Trophoblast cell (in vitro differentiated cells and primary cell): ENCODE measurements around the gene GRB10.

Experiments used
- DNase-seq, 2 donors: peaks; one replicate each; pipeline ENCODE4 v3.0.0-alpha.2; 2016
- H2AFZ ChIP-seq: 2 replicates; pipeline ENCODE4 v1.6.1; 2013; ENCODE audit warnings: low read length, moderate library complexity, mild to moderate bottlenecking; ENCODE audit not compliant: insufficient read depth, poor library complexity
- H2AK5ac ChIP-seq: 2 replicates; pipeline ENCODE4 v1.6.1; 2013; ENCODE audit warnings: mild to moderate bottlenecking, low read length
- H2BK120ac ChIP-seq: 2 replicates; pipeline ENCODE4 v1.6.1; 2013; ENCODE audit warnings: low read length, mild to moderate bottlenecking, moderate library complexity; ENCODE audit not compliant: insufficient read depth, poor library complexity
- H2BK12ac ChIP-seq: 2 replicates; pipeline ENCODE4 v1.6.1; 2013; ENCODE audit warnings: mild to moderate bottlenecking, low read length, moderate library complexity
- H2BK5ac ChIP-seq: 2 replicates; pipeline ENCODE4 v1.6.1; 2013; ENCODE audit warnings: low read length, low read depth, moderate library complexity, mild to moderate bottlenecking; ENCODE audit not compliant: poor library complexity
- H3K14ac ChIP-seq: 2 replicates; pipeline ENCODE4 v1.6.1; 2013; ENCODE audit warnings: mild to moderate bottlenecking, low read length
- H3K18ac ChIP-seq: 2 replicates; pipeline ENCODE4 v1.6.1; 2013; ENCODE audit warnings: mild to moderate bottlenecking, low read length
- H3K23ac ChIP-seq: 2 replicates; pipeline ENCODE4 v1.6.1; 2013; ENCODE audit warnings: low read length
- H3K27ac ChIP-seq: 2 replicates; pipeline ENCODE4 v1.5.1; 2013; ENCODE audit warnings: low read depth, mild to moderate bottlenecking, inconsistent platforms, low read length, moderate library complexity
- H3K27me3 ChIP-seq: 2 replicates; pipeline ENCODE4 v1.6.1; 2013; ENCODE audit warnings: inconsistent platforms, mild to moderate bottlenecking, low read length, moderate library complexity; ENCODE audit not compliant: insufficient read depth
- H3K36me3 ChIP-seq, 2 experiments: 1 replicate in 1 of 2; 2 replicates in 1 of 2; pipeline ENCODE4 v1.6.1; 2013; ENCODE audit warnings: low read length in 2 of 2, mild to moderate bottlenecking in 2 of 2, moderate library complexity in 1 of 2; ENCODE audit not compliant: insufficient read depth in 2 of 2, control insufficient read depth in 1 of 2
- H3K4ac ChIP-seq: 2 replicates; pipeline ENCODE4 v1.6.1; 2013; ENCODE audit warnings: low read depth, mild to moderate bottlenecking, low read length, moderate library complexity
- H3K4me1 ChIP-seq, 2 experiments: 1 replicate in 1 of 2; 2 replicates in 1 of 2; pipeline ENCODE4 v1.6.1; 2013; ENCODE audit warnings: low read length in 2 of 2, mild to moderate bottlenecking in 2 of 2, moderate library complexity in 1 of 2; ENCODE audit not compliant: insufficient read depth in 2 of 2, control insufficient read depth in 1 of 2
- H3K4me2 ChIP-seq: 2 replicates; pipeline ENCODE4 v1.6.1; 2013; ENCODE audit warnings: inconsistent platforms, mild to moderate bottlenecking, low read length, moderate library complexity
- H3K4me3 ChIP-seq: 2 replicates; pipeline ENCODE4 v1.5.1; 2013; ENCODE audit warnings: mild to moderate bottlenecking, low read depth, low read length, inconsistent platforms
- H3K79me1 ChIP-seq: one replicate; pipeline ENCODE4 v1.6.1; 2013; ENCODE audit warnings: low read length
- H3K79me2 ChIP-seq: 2 replicates; pipeline ENCODE4 v1.6.1; 2013; ENCODE audit warnings: low read length, mild to moderate bottlenecking; ENCODE audit not compliant: control insufficient read depth, insufficient read depth, poor library complexity
- H3K9ac ChIP-seq: 2 replicates; pipeline ENCODE4 v1.6.1; 2013; ENCODE audit warnings: mild to moderate bottlenecking, low read length
- H3K9me3 ChIP-seq: 2 replicates; pipeline ENCODE4 v1.6.1; 2013; ENCODE audit warnings: low read depth, mild to moderate bottlenecking, control low read depth, inconsistent platforms, low read length; ENCODE audit not compliant: insufficient read depth
- H4K12ac ChIP-seq: 2 replicates; pipeline ENCODE4 v1.6.1; 2013; ENCODE audit warnings: low read depth, mild to moderate bottlenecking, low read length, moderate library complexity
- H4K8ac ChIP-seq: 2 replicates; pipeline ENCODE4 v1.6.1; 2013; ENCODE audit warnings: low read depth, mild to moderate bottlenecking, low read length, moderate library complexity
- H4K91ac ChIP-seq: one replicate; pipeline ENCODE4 v1.6.1; 2013; ENCODE audit warnings: low read depth, mild to moderate bottlenecking, low read length, moderate library complexity
- WGBS: extraction: QIAGEN DNeasy Blood & Tissue Kit; methylation state at CpG from one replicate; pipeline ENCODE4 v1.1.7; 2013; ENCODE audit warnings: missing lambda C conversion rate; ENCODE audit not compliant: insufficient read length, insufficient coverage; ENCODE audit errors: extremely low coverage; 5-methylcytosine and 5-hydroxymethylcytosine counted together

The GRB10 gene

DNA sequence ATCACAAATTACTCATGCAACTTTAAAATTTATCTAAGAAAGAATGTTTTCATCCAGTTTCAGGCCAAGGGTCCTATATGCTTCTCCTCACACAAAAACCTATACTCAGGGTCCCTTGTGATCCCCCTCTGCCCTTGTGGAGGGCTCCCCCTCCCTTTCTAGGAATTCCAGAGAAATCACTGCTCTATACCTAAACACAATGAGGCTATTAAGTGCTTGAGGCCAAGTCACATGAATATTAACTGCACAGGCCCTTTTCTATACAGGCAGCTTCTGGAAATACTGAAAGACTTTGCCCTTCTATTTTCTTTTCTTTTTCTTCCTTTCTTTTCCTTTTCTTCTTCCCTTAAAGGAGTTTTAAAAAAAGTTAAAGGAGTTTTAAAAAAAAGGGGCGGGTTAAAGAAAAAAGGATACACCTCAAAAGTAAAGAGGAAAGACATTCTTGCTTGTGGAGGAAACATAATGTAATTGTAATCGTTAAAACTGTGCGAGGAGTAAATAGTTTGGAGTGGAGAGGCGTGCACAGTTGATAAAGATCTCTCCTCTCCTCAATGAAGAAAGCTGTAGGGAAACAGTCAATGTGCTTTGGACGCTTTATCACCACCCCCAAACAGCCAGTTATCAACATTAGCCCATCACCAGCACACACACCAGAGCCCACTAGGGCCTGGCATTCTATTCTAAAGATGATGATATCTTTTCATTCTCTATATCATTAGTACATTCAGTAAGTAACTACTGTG is 16.4 kb downstream of the GRB10 start:
- Histone ChIP-seq H4K91ac (no peak overlapping the region), H3K27ac (no peak overlapping the region), H4K8ac (no peak overlapping the region), H3K36me3 (no peaks in the 10 kb centered on the region), H3K4me3 (no peak overlapping the region), H3K9ac (no peak overlapping the region), H3K14ac (no peak overlapping the region), H3K4ac (no peak overlapping the region), H3K18ac (no peak overlapping the region), H2AFZ (no peak overlapping the region), H3K4me1 (peaks cover 3 to 5% of the 10 kb centered on the region in 2 experiments), H3K79me2 (no peaks in the 10 kb centered on the region), H2BK120ac (no peak overlapping the region), H2BK12ac (no peak overlapping the region), H2AK5ac (no peak overlapping the region), H3K9me3 (peaks cover 2% of the 10 kb centered on the region), H3K79me1 (no peaks in the 10 kb centered on the region), H3K27me3 (no peaks in the 10 kb centered on the region), H3K23ac (no peak overlapping the region), H3K4me2 (no peak overlapping the region), H2BK5ac (no peak overlapping the region), H4K12ac (no peak overlapping the region)
- DNase-seq: no peak
- WGBS: no CpG with 5 or more reads among the region's 5 CpGs

GRCh38 chr7:50762337-50762736 is 20.4 kb downstream of the GRB10 start:
- WGBS: no CpG with 5 or more reads among the region's 2 CpGs
- Histone ChIP-seq H2BK120ac (no peak overlapping the region), H2AK5ac (no peak overlapping the region), H2AFZ (no peak overlapping the region), H3K14ac (no peak overlapping the region), H3K23ac (no peak overlapping the region), H3K4ac (no peak overlapping the region), H3K27me3 (no peaks in the 10 kb centered on the region), H3K79me1 (no peaks in the 10 kb centered on the region), H2BK5ac (no peak overlapping the region), H3K4me3 (no peak overlapping the region), H3K9me3 (peaks cover 2% of the 10 kb centered on the region), H4K91ac (no peak overlapping the region), H3K79me2 (no peaks in the 10 kb centered on the region), H3K9ac (no peak overlapping the region), H3K4me1 (peaks cover 0 to 2% of the 10 kb centered on the region in 2 experiments), H4K12ac (no peak overlapping the region), H3K18ac (no peak overlapping the region), H3K4me2 (no peak overlapping the region), H2BK12ac (no peak overlapping the region), H3K27ac (no peak overlapping the region), H3K36me3 (peaks cover 0 to 1% of the 10 kb centered on the region in 2 experiments), H4K8ac (no peak overlapping the region)
- DNase-seq: no peak

DNA sequence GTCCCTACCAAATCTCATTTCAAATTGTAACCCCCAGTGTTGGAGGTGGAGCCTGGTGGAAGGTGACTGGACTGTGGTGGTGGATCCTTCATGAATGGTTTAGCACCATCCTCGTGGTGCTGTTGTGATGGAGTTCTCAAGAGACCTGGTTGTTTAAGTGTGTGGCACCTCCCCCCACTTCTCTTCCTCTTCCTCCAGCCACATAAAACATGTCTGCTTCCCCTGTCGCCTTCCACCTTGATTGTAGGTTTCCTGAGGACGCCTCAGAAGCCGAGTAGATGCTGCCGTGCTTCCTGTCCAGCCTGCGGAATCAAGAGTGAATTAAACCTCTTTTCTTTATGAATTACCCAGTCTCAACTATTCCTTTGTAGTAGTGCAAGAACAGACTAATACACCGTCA is 21.0 kb downstream of the GRB10 start:
- DNase-seq: no peak
- Histone ChIP-seq H3K9me3 (no peaks in the 10 kb centered on the region), H3K4me1 (peaks cover 0 to 2% of the 10 kb centered on the region in 2 experiments), H3K23ac (no peak overlapping the region), H3K79me2 (no peaks in the 10 kb centered on the region), H3K79me1 (no peaks in the 10 kb centered on the region), H3K9ac (no peak overlapping the region), H4K8ac (no peak overlapping the region), H2BK12ac (no peak overlapping the region), H3K36me3 (peaks cover 0 to 1% of the 10 kb centered on the region in 2 experiments), H2BK120ac (no peak overlapping the region), H3K18ac (no peak overlapping the region), H3K27me3 (no peaks in the 10 kb centered on the region), H2AK5ac (no peak overlapping the region), H3K4me2 (no peak overlapping the region), H2AFZ (no peak overlapping the region), H3K14ac (no peak overlapping the region), H3K4ac (no peak overlapping the region), H3K4me3 (no peak overlapping the region), H4K91ac (no peak overlapping the region), H2BK5ac (no peak overlapping the region), H4K12ac (no peak overlapping the region), H3K27ac (no peak overlapping the region)
- no CpG with 5 or more reads among the region's 7 CpGs for WGBS

DNA sequence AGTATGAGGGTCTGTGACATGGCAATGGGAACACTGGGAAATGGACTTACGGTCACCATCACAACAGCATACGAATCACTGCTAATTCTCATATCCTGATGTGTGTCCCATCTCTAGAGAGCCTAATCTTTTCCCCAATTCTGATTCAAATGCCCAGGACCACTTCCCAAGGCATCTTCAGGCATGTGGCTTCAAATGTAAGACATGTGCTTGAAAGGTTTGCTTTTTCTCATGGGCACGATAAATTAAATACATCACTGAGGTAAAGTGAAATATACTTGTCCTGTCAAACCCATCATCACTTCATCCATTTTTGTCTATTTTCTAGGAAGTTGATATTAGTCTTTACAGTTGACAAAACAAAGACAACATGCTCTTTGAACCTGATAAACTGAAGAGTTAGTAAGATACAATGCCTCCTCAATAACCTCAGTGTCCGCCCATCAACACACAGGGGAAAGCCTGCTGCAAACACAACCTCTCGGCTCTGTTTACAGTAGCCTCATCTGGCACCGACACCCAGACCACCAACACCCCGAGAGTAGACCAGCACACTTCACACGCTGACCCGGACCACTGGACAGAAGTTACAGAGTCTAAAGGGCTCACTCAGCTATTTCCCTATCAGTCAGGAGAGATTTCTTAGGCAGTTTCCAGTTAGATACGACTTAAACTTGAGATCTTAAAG is 24.8 kb downstream of the GRB10 start:
- no peak overlapping the region for H3K18ac ChIP-seq
- H2BK12ac ChIP-seq: no peak overlapping the region
- no peaks in the 10 kb centered on the region for H3K79me1 ChIP-seq
- no peak overlapping the region for H3K4me3 ChIP-seq
- no peaks in the 10 kb centered on the region for H3K27me3 ChIP-seq
- H4K8ac ChIP-seq: no peak overlapping the region
- no CpG with 5 or more reads among the region's 10 CpGs for WGBS
- no peak overlapping the region for H4K12ac ChIP-seq
- DNase-seq: no peak
- H2BK120ac ChIP-seq: no peak overlapping the region
- H2AFZ ChIP-seq: no peak overlapping the region
- H3K9ac ChIP-seq: no peak overlapping the region
- H3K27ac ChIP-seq: no peak overlapping the region
- no peak overlapping the region for H2BK5ac ChIP-seq
- peaks cover 0 to 5% of the 10 kb centered on the region in 2 experiments for H3K4me1 ChIP-seq
- H2AK5ac ChIP-seq: no peak overlapping the region
- H3K14ac ChIP-seq: no peak overlapping the region
- peaks cover 0 to 7% of the 10 kb centered on the region in 2 experiments for H3K36me3 ChIP-seq
- no peak overlapping the region for H3K4me2 ChIP-seq
- H3K4ac ChIP-seq: no peak overlapping the region
- peaks cover 1% of the 10 kb centered on the region for H3K79me2 ChIP-seq
- no peaks in the 10 kb centered on the region for H3K9me3 ChIP-seq
- H4K91ac ChIP-seq: no peak overlapping the region
- no peak overlapping the region for H3K23ac ChIP-seq
